OCI-LY7 (cell line): ENCODE measurements around the gene PHRF1. TPM values are rescaled to one million over a fixed set of nuclear protein-coding genes. Genes with fewer than 3 reads are reported as not detected.
"Not testable (repeated sequence)": the region's sequence is repeated elsewhere in the genome, so short reads cannot be mapped to it uniquely, and the experiment has no call there.

Source experiments
- BruUV-seq: library from RNA; stranded (reverse); fragments of 400-500 nt; replicated peaks from 2 replicates; lab custom pipeline; 2021; lab: Mats Ljungman, UMichigan
- CTCF ChIA-PET: fragments of 300-600 bp; sonication (Branson Sonifier 250); formaldehyde crosslinking; loops from one replicate; lab custom pipeline; 2022; ENCODE audit warnings: antibody characterized with exemption; ENCODE audit not compliant: unreplicated experiment; lab: Charles Lee
- POLR2A ChIA-PET: fragments of 300-600 bp; sonication (Branson Sonifier 250); formaldehyde crosslinking; loops from one replicate; lab custom pipeline; 2022; ENCODE audit warnings: antibody characterized with exemption; lab: Charles Lee
- DNase-seq: peaks from one replicate; pipeline ENCODE4 v3.0.0-alpha.2; 2015; ENCODE audit warnings: low spot score
- H2AFZ ChIP-seq: fragments of 200-600 bp; sonication (generic), shearing (Covaris generic); 2 replicates; pipeline ENCODE4 v1.6.1; 2014; ENCODE audit warnings: mild to moderate bottlenecking, antibody characterized with exemption, low read length, moderate library complexity
- H3K27ac ChIP-seq: fragments of 200-600 bp; sonication (generic); 2 replicates; pipeline ENCODE4 v1.5.1; 2014; ENCODE audit warnings: mixed run types, low read depth, mild to moderate bottlenecking, moderate library complexity, low read length, inconsistent platforms; ENCODE audit not compliant: poor library complexity, severe bottlenecking
- H3K36me3 ChIP-seq: fragments of 200-600 bp; sonication (generic); 2 replicates; pipeline ENCODE4 v1.6.1; 2014; ENCODE audit warnings: mild to moderate bottlenecking, antibody characterized with exemption, low read length, moderate library complexity, mixed read lengths; ENCODE audit not compliant: insufficient read depth
- H3K4me1 ChIP-seq: fragments of 200-600 bp; sonication (generic); 2 replicates; pipeline ENCODE4 v1.5.1; 2014; ENCODE audit warnings: mild to moderate bottlenecking, low read length; ENCODE audit not compliant: insufficient read depth, poor library complexity, severe bottlenecking
- H3K4me2 ChIP-seq: fragments of 200-600 bp; sonication (generic); 2 replicates; pipeline ENCODE4 v1.6.1; 2014; ENCODE audit warnings: mild to moderate bottlenecking, low read length
- H3K4me3 ChIP-seq: fragments of 200-600 bp; sonication (generic); 2 replicates; pipeline ENCODE4 v1.5.1; 2014; ENCODE audit warnings: mild to moderate bottlenecking, low read depth, low read length; ENCODE audit not compliant: poor library complexity, severe bottlenecking
- H3K79me2 ChIP-seq: fragments of 200-600 bp; sonication (generic); 2 replicates; pipeline ENCODE4 v1.6.1; 2016; ENCODE audit warnings: low read depth, mild to moderate bottlenecking, low read length, moderate library complexity, mixed read lengths; ENCODE audit not compliant: insufficient read depth
- H3K9me2 ChIP-seq: fragments of 200-600 bp; sonication (generic); 2 replicates; pipeline ENCODE4 v1.6.1; 2016; ENCODE audit warnings: mild to moderate bottlenecking, low read length, mixed read lengths; ENCODE audit not compliant: insufficient read depth
- H3K9me3 ChIP-seq: fragments of 200-600 bp; sonication (generic); 2 replicates; pipeline ENCODE4 v1.6.1; 2014; ENCODE audit warnings: mild to moderate bottlenecking, mixed run types, low read length, mixed read lengths
- H4K20me1 ChIP-seq: fragments of 200-600 bp; sonication (generic); 2 replicates; pipeline ENCODE4 v1.6.1; 2014; ENCODE audit warnings: mild to moderate bottlenecking, antibody characterized with exemption, low read length, moderate library complexity, mixed read lengths; ENCODE audit not compliant: insufficient read depth
- EZH2phosphoT487 ChIP-seq: fragments of 200-600 bp; sonication (generic); IDR thresholded peaks from 2 replicates; pipeline ENCODE4 v1.6.1; 2018; ENCODE audit warnings: low read depth, borderline replicate concordance, mild to moderate bottlenecking, mixed run types, antibody characterized with exemption, low read length, moderate library complexity, mixed read lengths
- intact Hi-C: fragments of 100-400 bp; cut with micrococcal nuclease; formaldehyde crosslinking; loops from one replicate; pipeline ENCODE4 v1.10.0; 2022; ENCODE audit not compliant: unreplicated experiment
- total RNA-seq, 2 experiments: library from RNA; depleted of rRNA in 1 of 2; stranded (reverse); fragments of >200 nt in 1 of 2; shearing (Covaris generic) in 1 of 2; gene quantifications; 2 replicates each; pipeline ENCODE4 v1.2.3, GENCODE V29; 2014 to 2022
- TF ChIP-seq, protein P1 (sequence below): fragments of 200-600 bp; sonication (generic); conservative IDR thresholded peaks from 2 replicates; pipeline ENCODE4 v1.5.1; 2014; ENCODE audit warnings: mild to moderate bottlenecking, antibody characterized with exemption, low read length, moderate library complexity, mixed read lengths

The PHRF1 gene
- total RNA-seq, 2 experiments from 2014 or later: 25.6 to 45.4 TPM

DNA sequence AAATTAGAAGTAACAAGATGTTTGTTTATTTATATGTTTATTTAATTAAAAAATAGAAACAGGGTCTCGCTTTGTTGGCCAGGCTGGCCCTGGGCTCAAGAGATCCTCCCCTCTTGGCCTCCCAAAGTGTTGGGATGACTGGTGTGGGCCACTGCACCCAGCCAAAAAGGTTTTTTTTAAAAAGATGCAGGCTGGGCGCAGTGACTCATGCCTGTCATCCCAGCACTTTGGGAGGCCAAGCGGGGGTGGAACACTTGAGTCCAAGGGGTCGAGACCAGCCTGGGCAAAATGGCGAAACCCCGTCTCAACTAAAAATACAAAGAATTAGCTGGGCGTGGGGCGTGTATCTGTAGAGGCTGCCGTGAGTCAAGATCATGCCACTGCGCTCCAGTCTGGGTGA lies 74.2 kb downstream of the PHRF1 start:
- Histone ChIP-seq H3K9me3 (no peaks in the 10 kb centered on the region), H3K27ac (no peak overlapping the region), H3K79me2 (no peaks in the 10 kb centered on the region), H4K20me1 (no peaks in the 10 kb centered on the region), H2AFZ (no peak overlapping the region), H3K4me1 (no peaks in the 10 kb centered on the region), H3K4me3 (no peak overlapping the region), H3K4me2 (no peak overlapping the region), H3K9me2 (no peaks in the 10 kb centered on the region), H3K36me3 (peaks cover 59% of the 10 kb centered on the region)
- intact Hi-C loops: no loop called here
- CTCF ChIA-PET: no interaction called here
- POLR2A ChIA-PET: interaction anchor here (0.6 kb wide), 1 partner anchor 45 kb away, joined by 3 read pairs; the partner anchor contains the start of gene TMEM80
- TF ChIP-seq, protein P1, sequence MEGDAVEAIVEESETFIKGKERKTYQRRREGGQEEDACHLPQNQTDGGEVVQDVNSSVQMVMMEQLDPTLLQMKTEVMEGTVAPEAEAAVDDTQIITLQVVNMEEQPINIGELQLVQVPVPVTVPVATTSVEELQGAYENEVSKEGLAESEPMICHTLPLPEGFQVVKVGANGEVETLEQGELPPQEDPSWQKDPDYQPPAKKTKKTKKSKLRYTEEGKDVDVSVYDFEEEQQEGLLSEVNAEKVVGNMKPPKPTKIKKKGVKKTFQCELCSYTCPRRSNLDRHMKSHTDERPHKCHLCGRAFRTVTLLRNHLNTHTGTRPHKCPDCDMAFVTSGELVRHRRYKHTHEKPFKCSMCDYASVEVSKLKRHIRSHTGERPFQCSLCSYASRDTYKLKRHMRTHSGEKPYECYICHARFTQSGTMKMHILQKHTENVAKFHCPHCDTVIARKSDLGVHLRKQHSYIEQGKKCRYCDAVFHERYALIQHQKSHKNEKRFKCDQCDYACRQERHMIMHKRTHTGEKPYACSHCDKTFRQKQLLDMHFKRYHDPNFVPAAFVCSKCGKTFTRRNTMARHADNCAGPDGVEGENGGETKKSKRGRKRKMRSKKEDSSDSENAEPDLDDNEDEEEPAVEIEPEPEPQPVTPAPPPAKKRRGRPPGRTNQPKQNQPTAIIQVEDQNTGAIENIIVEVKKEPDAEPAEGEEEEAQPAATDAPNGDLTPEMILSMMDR: no peak
- TF ChIP-seq EZH2phosphoT487: no peak
- BruUV-seq: no TSS peak
- no peak for DNase-seq

DNA sequence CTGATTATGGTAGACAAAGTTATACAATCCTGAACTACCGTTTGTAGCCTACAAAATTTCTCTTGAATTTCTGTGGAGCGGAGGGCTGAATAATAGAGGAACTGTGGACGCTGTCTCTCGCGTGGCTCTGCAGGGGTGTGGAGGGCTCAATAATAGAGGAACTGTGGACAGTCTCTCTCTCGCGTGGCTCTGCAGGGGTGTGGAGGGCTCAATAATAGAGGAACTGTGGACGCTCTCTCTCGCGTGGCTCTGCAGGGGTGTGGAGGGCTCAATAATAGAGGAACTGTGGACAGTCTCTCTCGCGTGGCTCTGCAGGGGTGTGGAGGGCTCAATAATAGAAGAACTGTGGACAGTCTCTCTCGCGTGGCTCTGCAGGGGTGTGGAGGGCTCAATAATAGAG lies 76.9 kb downstream of the PHRF1 start:
- BruUV-seq, DNase-seq, H3K79me2 ChIP-seq, H3K9me2 ChIP-seq, CTCF ChIA-PET, H3K4me3 ChIP-seq, H3K9me3 ChIP-seq, intact Hi-C loops, H3K4me1 ChIP-seq, H2AFZ ChIP-seq, POLR2A ChIA-PET, H4K20me1 ChIP-seq, H3K27ac ChIP-seq, H3K4me2 ChIP-seq: not testable (repeated sequence)
- H3K36me3 ChIP-seq: peaks cover 51% of the 10 kb centered on the region

DNA sequence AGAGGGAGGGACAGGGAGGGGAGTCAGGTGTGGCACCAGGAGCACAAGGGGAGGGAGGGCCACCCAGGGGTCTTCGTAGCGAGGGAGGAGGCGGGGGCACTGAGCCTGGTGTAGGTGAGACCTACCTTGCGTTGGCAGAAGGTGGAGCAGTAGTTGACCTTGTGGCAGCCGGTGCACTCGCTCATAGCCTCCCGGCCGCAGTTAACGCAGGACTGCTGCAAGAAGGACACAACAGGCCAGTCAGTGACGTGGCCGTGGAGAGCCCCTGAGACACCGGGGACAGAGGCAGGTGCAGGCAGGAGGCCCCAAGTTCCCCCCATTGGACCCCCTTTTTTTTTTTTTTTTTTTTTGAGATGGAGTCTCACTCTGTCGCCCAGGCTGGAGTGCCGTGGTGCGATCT lies 77.6 kb downstream of the PHRF1 start:
- intact Hi-C loops: no loop called here
- ChIA-PET POLR2A (no interaction called here), CTCF (no interaction called here)
- no peak overlapping the region for H3K4me3 ChIP-seq
- H3K4me2 ChIP-seq: no peak overlapping the region
- peaks cover 56% of the 10 kb centered on the region for H3K36me3 ChIP-seq
- H3K27ac ChIP-seq: no peak overlapping the region
- H2AFZ ChIP-seq: no peak overlapping the region
- no peaks in the 10 kb centered on the region for H3K9me2 ChIP-seq
- DNase-seq: no peak
- H3K79me2 ChIP-seq: no peaks in the 10 kb centered on the region
- no peaks in the 10 kb centered on the region for H3K4me1 ChIP-seq
- no TSS peak for BruUV-seq
- TF ChIP-seq EZH2phosphoT487: no peak
- TF ChIP-seq, protein P1: no peak
- no peaks in the 10 kb centered on the region for H4K20me1 ChIP-seq
- no peaks in the 10 kb centered on the region for H3K9me3 ChIP-seq

DNA sequence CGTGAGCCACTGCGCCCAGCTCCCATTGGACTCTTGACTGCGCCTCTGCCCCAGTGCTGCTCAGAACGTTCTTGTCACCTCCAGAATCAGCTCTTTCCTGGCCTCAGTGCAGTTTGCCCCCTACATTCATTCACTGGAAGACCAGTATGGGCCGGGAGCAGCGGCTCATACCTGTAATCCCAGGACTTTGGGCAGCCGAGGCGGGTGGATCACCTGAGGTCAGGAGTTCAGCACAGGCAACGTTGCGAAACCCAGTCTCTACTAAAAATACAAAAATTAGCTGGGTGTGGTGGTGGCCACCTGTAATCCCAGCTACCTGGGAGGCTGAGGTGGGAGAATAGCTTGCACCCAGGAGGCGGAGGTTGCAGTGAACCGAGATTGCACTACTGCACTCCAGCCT lies 78.2 kb downstream of the PHRF1 start:
- H3K27ac ChIP-seq, H2AFZ ChIP-seq, H4K20me1 ChIP-seq, H3K4me2 ChIP-seq, CTCF ChIA-PET, H3K4me1 ChIP-seq, DNase-seq, H3K9me2 ChIP-seq, H3K79me2 ChIP-seq, H3K4me3 ChIP-seq, BruUV-seq, H3K9me3 ChIP-seq, intact Hi-C loops, POLR2A ChIA-PET: not testable (repeated sequence)
- peaks cover 56% of the 10 kb centered on the region for H3K36me3 ChIP-seq
